Heart left ventricle (tissue), 13 donors: ENCODE measurements around the gene CHMP4B.

Experiments used
- POLR2A ChIP-seq, 2 donors: fragments of 450-650 bp; IDR thresholded peaks; one replicate each; pipeline ENCODE4 v1.6.1; 2017; ENCODE audit warnings: antibody characterized with exemption in 2 of 2, mild to moderate bottlenecking in 2 of 2, moderate library complexity in 2 of 2
- TF ChIP-seq, protein P1 (sequence below), 12 donors: fragments of 200-600 bp; sonication (generic) in 4 of 12; IDR thresholded peaks; one replicate each; pipeline versions ENCODE4 v1.5.0 to v1.8.0; 2018 to 2022; ENCODE audit warnings: antibody characterized with exemption in 12 of 12, mild to moderate bottlenecking in 5 of 12
- donor health status: ischemic (EF 13 %, LVEDD 7.1; RV severe dilation, severe dysfunction).
- donor health status: DM: no; HTN: yes; CAD: no.
- donor health status: DM: no; HTN: no; CAD: no.
- donor health status: ischemic (EF 25% LVEDD 6.9; RV normal size, moderate dysfunction).
- donor health status: ischemic (EF 25% LVEDD 5.7; RV mildly dilated, moderate dysfunction).
- donor health status: ischemic (EF 35%, LVEDD 5.7; RV mildly dilated, moderate dysfunction).
- donor health status: nonischemic (EF 11% LVEDD 7.7; RV severe dilation, severe dysfunction).
- donor health status: DM: yes; HTN: yes; CAD: no.
- donor health status: PGD.
- donor health status: ischemic (EF 29% LVEDD 5.4; RV normal size, mild dysfunction).
- donor health status: nonischemic (EF 23%, LVEDD 6.1; RV moderate dilation, normal function).

DNA sequence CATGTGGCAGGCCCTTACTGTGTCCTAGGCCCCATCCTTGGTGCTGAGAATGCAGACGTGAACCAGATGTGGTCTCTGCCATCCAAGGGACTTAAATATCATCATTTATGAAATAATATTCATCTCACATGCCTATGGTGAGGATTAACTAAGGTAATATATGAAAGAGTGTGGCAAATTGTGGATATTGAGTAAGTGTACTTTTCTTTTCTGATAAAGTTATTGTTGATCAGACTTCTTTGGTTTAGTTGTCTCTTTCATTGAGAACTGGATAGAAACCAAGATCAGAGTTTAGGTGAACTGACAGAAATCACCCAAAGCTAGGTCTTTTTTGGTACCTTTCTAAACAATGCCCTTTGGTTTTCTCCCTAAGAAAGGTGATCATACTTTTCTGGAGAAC is 5.0 kb downstream of the CHMP4B start:
- TF ChIP-seq, protein P1, sequence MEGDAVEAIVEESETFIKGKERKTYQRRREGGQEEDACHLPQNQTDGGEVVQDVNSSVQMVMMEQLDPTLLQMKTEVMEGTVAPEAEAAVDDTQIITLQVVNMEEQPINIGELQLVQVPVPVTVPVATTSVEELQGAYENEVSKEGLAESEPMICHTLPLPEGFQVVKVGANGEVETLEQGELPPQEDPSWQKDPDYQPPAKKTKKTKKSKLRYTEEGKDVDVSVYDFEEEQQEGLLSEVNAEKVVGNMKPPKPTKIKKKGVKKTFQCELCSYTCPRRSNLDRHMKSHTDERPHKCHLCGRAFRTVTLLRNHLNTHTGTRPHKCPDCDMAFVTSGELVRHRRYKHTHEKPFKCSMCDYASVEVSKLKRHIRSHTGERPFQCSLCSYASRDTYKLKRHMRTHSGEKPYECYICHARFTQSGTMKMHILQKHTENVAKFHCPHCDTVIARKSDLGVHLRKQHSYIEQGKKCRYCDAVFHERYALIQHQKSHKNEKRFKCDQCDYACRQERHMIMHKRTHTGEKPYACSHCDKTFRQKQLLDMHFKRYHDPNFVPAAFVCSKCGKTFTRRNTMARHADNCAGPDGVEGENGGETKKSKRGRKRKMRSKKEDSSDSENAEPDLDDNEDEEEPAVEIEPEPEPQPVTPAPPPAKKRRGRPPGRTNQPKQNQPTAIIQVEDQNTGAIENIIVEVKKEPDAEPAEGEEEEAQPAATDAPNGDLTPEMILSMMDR (IDR thresholded peaks at IDR 0.05) = no peak
- TF ChIP-seq POLR2A (IDR thresholded peaks at IDR 0.05) = no peak
